NCI-H1048 (cell line): ENCODE measurements around the gene LIPF.
"Not testable (repeated sequence)": the region's sequence is repeated elsewhere in the genome, so short reads cannot be mapped to it uniquely, and the experiment has no call there.

Experiments
- DNase-seq: peaks from one replicate; lab custom pipeline; 2025; lab: John Stamatoyannopoulos, UW

The LIPF gene

DNA sequence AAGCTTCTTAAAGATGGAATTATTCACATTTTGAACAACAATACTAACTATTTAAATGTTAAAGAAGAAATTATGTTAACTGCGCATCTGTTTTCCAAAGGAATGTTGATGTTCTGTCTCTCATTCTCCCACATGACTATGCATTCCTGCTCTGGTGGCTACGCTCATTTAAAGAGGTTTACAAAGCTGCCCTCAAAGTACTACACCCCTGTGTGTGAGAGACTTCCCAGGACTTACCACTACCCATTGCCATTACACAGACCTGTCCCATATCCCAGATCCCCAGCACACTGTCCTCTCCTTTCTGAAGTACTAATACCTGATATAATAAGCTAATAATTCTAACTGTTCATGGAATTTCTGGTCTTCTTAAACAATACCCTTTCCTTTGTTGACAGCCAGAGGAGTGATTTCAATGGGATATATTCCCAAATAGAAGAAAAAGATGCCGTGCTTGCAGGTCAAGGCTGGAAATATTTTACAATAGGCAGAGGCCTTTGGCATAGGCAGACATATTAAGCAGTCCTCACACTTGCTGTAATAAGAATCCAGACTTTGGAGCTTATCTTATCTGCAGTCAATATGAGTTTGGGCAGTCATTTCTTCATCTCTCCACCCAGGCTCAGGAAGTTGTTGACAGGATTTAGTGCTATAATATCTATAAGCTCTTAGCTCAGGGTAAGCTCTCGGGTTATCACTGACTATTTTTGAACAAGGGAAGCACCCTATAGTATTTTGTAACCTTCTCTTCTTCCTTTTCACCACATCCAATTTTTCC is 12.2 kb downstream of the LIPF start:
- DNase-seq = no peak

DNA sequence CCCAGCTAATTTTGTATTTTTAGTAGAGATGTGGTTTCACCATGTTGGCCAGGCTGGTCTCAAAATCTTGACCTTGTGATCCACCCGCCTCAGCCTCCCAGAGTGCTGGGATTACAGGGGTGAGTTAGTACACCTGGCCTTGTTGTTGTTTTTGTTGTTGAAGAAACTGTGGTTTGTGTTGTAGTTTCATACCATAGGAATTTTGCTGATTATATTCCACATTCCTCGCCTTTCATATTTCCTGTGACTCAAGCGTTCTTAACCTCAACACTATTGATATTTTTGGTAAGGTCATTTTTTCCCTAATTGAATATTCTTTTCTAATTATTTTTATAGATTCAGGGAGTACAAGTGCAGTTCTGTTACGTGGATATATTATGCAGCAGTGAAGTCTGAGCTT is 16.7 kb downstream of the LIPF start:
- no peak for DNase-seq

DNA sequence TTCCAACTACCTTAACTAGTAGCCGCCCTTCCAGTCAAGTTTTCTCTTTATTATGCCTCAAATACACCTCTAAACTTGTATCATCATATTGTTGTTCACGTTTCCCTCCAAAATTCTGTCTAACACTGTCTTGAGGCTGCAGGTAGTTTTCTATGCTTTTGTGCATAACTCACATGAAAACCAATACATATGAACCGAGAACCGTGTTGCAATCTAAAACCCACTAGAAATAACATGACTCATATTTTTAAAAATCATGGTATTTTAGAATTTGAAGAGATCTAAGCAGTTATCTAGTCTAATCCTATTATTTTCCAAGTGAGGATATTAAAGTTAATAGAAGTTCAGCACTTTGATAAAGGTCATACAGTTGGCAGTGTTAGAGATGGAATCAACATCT is 18.2 kb downstream of the LIPF start:
- no peak for DNase-seq

DNA sequence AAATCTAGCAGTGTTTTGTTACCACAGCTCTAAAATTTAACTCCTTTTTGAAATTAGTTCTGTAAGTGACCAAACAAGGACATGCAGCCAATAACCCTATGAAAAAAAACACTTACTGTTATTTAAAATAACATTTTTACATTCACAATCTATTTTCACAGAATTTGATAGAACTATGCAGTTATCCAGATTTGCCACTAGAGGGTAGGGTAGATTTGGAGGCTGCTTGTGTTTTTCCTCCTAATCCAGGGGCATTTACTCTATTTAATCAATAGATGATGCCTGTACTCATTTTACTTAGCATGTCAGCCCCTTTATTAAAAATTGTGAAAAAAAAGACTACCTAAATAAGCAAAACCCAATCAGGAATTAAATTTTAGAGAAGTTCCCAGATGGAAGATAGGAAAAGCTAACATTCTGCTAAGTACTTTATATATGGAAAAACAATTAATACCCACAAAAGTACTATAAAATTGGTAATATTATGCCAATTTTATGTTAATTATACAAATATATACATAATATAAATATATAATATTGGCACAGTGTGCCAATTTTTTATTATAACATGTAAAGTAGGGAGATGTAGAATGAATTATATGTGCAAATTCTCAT is 23.7 kb downstream of the LIPF start:
- DNase-seq = no peak

DNA sequence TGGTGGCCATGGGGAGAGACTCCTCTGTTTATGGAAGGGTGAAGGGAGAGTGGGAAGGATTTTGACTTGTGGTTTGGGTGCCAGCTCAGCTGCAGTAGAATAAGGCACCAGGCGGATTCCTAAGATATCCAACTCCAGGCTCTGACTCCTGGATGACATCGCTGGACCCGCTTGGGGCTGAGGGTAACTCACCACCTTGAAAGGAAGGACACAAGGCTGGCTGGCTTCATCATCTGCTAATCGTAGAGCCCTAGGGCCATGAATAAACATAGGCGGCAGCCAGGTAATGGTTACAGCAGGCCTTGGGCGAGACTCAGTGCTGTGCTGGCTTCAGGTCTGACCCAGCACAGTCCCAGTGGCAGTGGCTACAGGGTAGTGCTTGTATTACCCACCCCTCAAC is 25.1 kb downstream of the LIPF start:
- no peak for DNase-seq

DNA sequence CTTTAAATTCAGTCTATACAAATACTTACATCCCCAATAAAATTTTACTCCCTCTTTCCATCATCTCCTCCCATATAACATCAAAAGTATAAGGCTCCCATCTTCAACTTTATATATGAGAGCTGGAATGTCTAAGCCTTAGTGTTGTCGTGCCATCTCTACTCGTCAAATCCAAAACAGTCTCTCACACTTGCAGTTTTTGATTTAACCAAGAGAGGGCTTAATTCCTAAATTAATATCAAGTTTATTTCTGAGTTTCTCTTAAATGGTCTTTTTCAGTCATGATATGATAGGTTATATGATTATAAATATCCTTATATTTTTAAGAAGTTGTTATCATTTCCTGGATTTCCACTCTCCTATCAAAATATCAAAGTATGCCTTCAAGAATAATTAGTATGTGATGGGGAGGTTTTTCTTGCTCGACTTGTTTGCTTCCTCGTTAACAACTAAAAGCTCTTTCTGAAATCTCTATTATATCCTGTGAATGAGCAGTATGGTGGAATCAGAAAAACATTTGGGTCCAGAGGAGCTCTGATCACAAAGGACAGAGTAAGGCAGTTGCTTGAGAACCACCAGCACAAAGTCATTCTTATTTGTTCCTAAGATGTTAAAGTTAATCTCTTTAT is 29.3 kb downstream of the LIPF start:
- no peak for DNase-seq

DNA sequence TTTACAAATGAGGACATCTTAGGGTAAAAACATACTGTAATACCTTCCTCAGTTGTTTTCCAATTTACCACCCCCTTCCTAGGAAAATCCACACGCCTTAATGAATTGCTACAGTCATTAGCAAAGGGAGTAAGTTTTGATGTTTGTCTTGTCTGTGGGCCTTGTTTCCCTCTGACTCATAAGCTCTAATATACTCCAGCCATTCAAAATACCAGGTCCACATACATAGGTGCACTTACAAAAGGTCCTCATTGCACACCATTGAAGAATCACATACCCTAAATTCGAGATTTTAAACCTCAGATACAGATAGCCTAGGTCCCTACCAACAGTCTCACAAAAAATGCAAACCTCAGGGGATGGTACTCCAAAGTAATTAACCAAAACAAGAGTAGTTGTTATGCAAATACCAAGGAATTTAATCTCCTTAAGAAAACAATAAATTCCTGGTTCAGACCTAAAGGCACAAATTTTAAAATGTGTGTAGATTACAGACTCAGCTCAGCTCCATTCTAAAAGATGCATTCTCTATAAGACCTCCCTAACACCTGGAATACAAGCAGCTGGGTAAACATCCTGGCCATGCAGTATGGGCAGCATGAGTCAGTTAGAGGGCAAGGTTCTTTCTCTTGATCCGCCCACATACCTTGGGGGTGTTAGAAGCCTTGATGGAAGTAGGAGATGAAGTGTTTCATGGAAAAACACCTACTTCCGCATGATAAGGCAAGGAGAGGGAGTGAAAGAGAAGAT is 38.8 kb downstream of the LIPF start:
- no peak for DNase-seq

DNA sequence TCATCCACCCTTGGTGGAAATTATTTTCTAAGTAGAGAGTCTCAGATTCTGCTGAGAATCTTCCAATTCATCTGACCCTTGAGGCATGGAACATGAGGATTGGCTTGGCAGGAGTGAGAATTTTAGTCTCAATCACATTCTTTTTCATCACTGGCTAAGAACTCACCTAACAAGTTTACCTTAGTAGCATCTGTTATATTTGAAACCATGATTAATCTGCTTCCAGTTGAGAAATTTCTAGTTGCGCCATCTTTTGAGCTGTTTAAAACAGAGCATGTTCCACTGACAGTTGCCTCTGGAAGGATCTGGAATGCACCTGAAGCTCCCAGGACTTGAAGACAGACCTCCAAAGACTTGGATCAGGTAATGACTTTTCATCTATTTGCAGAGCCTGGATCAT is 41.7 kb downstream of the LIPF start, which contains the start of gene LIPK:
Gene LIPK (plus strand): TSS at position 292 of the 400 bp plus-strand sequence. CDS start 18,295 bp downstream, outside the sequence.
- no peak for DNase-seq

DNA sequence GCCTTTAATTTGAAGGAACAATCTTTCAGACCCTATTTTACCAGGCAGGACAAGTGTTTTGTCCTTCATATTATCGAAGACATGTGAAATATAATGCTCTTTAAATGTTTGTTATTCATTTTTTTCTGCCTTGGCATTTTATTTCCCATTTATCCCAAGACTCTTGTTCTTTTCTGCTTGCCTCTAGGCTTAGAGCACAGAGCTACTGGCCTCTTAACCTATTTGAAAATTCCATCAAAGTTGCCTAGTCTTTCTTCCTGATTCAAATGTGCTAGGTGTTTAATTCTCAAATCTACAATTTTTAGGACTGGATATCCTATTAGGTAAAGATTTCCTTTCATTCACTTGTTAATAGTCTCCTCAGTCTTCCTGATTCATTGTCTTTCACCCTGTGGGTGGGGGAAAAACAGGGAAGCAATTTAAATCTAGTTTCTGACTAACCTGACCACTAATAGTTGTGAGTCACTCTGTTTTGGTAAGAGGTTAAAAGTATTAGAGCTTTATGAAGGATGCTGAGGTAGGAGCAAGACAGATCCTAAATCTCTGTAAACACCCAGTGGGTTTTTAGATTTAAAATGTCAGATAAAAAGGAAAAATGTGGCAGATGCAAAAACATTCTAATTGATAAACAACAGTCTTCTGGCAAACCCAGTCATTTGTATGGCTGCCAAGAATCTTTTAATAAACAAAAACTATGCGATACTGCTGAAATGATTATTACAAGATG is 43.4 kb downstream of the LIPF start:
- no peak for DNase-seq

DNA sequence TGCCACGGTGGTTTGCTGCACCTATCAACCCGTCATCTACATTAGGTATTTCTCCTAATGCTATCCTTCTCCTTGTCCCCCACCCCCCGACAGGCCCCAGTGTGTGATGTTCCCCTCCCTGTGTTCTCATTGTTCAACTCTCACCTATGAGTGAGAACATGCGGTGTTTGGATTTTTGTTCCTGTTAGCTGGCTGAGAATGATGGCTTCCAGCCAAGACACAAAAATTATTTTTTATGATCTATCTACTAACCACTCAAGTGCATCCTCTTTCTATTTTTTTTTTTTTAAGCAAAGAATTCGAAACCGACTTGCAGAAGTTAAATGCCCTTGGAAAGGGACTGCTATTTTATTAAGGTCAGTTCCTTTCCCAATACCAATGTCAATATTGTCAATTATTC is 45.1 kb downstream of the LIPF start:
- not testable (repeated sequence) for DNase-seq

DNA sequence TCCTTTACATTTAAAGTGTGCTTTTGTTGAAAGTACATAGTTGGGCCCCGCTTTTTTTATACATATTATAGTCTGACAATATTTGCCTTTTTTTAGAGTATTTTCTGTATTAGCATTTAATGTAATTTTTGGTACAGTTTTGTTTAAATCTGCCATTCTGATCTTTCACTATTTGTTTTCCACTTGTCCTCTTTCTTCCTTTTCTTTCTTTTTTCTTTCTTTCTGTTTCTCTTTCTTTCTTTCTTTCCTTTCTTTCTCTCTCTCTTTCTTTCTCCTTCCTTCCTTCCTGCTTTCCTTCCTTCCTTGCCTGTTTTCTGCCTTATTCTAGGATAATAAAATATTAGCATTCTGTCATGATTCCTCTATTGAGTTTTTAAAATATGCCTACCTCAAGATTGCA is 51.3 kb downstream of the LIPF start:
- no peak for DNase-seq

DNA sequence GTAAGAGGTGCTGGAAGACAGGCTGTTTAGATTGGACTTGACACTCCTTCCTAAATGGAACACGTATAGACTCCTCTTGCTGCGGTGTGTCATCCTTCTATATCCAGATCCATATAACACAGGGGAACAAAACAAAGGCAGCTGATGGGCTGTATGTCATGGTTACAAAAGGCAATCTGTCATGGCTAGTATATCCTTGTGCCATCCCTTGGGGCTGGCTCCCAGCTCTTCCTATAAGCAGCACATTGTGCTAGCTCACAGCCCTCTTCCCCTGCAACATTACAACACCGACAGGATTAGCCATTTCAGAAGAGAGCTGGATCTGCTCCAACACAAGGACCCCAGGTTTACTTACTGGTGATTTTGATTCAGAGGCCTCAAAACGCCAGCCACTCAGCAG is 57.1 kb downstream of the LIPF start:
- DNase-seq = no peak

DNA sequence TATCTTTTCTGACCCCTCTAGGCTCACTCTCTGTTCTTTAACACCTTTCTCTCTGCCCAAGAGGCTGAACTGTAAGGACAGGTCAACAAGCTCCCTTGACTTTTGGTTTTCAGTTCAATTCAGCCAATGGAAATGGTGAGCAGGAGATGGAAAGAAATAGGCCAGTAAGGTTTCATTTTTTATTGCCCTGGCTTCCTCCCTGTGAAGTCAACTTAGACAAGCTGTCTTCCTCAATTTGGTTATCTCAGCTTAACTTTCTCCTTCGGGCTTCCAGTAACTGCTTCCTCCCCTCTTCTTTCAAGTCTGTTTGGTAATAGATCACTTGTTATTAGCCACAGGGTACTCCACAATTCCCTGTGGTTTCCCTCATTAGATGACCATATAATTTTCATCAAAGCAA is 61.6 kb downstream of the LIPF start:
- no peak for DNase-seq

DNA sequence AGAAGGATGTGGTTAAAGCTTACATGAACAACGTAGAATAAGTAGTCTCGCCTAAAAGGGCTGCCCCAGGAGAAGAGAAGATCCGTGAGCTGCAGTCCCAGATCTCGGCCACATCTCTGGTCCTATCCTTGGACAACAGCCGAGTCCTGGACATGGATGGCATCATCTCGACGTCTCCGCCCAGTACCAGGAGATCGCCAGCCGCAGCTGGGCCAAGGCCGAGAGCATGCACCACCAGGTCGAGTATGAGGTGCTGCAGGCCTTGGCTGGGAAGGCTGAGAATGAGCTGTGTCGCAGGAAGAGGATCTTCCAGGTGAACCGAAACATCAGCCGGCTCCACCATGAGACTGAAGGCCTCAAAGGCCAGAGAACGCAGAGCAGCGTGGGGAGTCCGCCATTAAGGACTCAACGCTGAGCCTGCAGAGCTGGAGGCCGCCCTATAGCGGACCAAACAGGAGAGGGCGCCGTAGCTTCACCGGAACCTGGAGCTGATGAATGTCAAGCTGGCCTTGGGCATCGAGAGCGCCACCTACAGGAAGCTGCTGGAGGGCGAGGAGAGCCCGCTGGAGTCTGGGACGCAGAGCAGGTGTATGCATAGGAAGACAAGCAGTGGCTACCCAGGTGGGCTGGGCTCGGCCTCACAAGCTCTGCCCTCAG is 64.0 kb downstream of the LIPF start:
- no peak for DNase-seq
